ENCODE results near the gene TMEM242.

GRCh38 chr6:157246771-157247484 is 76.4 kb downstream of the TMEM242 start:
- TF ChIP-seq POLR2A (IDR thresholded peaks at IDR 0.05; ENCODE audit: low read length) (no peak), REST (IDR thresholded peaks at IDR 0.05) (no peak), NR3C1 (IDR thresholded peaks at IDR 0.05) (no peak)

Data from A549 (cell line).